Liver (tissue), 9 donors: ENCODE data around the gene OSGEP. TPM values are rescaled to one million over a fixed set of nuclear protein-coding genes. Genes with fewer than 3 reads are reported as not detected.
A peak's percentile ranks its signal among the peaks of the same experiment; 100 is the strongest.

Experiments
- DNase-seq: peaks from one replicate; pipeline ENCODE4 v3.0.0-alpha.2; 2017; ENCODE audit warnings: low spot score
- H3K27ac ChIP-seq, 2 donors: one replicate each; pipeline ENCODE4 v1.7.0; 2013; ENCODE audit warnings: inconsistent platforms in 2 of 2, low read length in 2 of 2, control low read depth in 1 of 2, low read depth in 1 of 2, mild to moderate bottlenecking in 1 of 2
- H3K27me3 ChIP-seq, 4 donors: one replicate each; pipeline versions ENCODE4 v1.6.1 to v1.7.0; 2013; ENCODE audit warnings: low read length in 3 of 4, inconsistent platforms in 1 of 4, mild to moderate bottlenecking in 1 of 4, moderate library complexity in 1 of 4; ENCODE audit not compliant: control insufficient read depth in 4 of 4, insufficient read depth in 4 of 4
- H3K36me3 ChIP-seq, 4 donors: one replicate each; pipeline versions ENCODE4 v1.6.1 to v1.7.0; 2013; ENCODE audit warnings: low read length in 3 of 4, mild to moderate bottlenecking in 3 of 4, low read depth in 1 of 4, moderate library complexity in 1 of 4; ENCODE audit not compliant: control insufficient read depth in 4 of 4, insufficient read depth in 3 of 4
- H3K4me1 ChIP-seq, 4 donors: one replicate each; pipeline versions ENCODE4 v1.6.1 to v1.7.0; 2013; ENCODE audit warnings: low read length in 3 of 4, mild to moderate bottlenecking in 3 of 4, moderate library complexity in 1 of 4; ENCODE audit not compliant: control insufficient read depth in 4 of 4, insufficient read depth in 4 of 4
- H3K4me3 ChIP-seq, 3 donors: one replicate each; pipeline versions ENCODE4 v1.6.1 to v1.7.0; 2013; ENCODE audit warnings: low read length in 3 of 3, control low read depth in 1 of 3, low read depth in 1 of 3, mild to moderate bottlenecking in 1 of 3
- H3K9ac ChIP-seq, 2 donors: one replicate each; pipeline ENCODE4 v1.7.0; 2013; ENCODE audit warnings: low read length in 2 of 2, mild to moderate bottlenecking in 2 of 2, moderate library complexity in 2 of 2, control low read depth in 1 of 2, low read depth in 1 of 2
- H3K9me3 ChIP-seq, 4 donors: one replicate each; pipeline versions ENCODE4 v1.6.1 to v1.7.0; 2013; ENCODE audit warnings: low read length in 3 of 4; ENCODE audit not compliant: control insufficient read depth in 4 of 4
- CTCF ChIP-seq: fragments of 150-350 bp; IDR thresholded peaks from 2 replicates; pipeline ENCODE4 v1.5.1; 2017; ENCODE audit warnings: improper control_type of control experiment, low read depth, low read length; ENCODE audit not compliant: missing input control
- EGR1 ChIP-seq, 2 donors: IDR thresholded peaks; 2 replicates each; pipeline ENCODE4 v1.6.1; 2016 to 2018; ENCODE audit warnings: antibody characterized with exemption in 2 of 2, low read depth in 2 of 2
- FOXA2 ChIP-seq: IDR thresholded peaks from 2 replicates; pipeline ENCODE4 v1.6.1; 2016; ENCODE audit warnings: antibody characterized with exemption
- GABPA ChIP-seq, 2 donors: IDR thresholded peaks in 1 of 2; conservative IDR thresholded peaks in 1 of 2; 2 replicates each; pipeline ENCODE4 v1.6.1; 2016; ENCODE audit warnings: antibody characterized with exemption in 2 of 2, mild to moderate bottlenecking in 1 of 2, moderate library complexity in 1 of 2
- HNF4A ChIP-seq, 2 donors: conservative IDR thresholded peaks; 2 replicates each; pipeline ENCODE4 v1.6.1; 2016; ENCODE audit warnings: antibody characterized with exemption in 2 of 2, mild to moderate bottlenecking in 2 of 2
- HNF4G ChIP-seq: IDR thresholded peaks from 2 replicates; pipeline ENCODE4 v1.6.1; 2016; ENCODE audit warnings: antibody characterized with exemption
- JUND ChIP-seq, 2 donors: IDR thresholded peaks; 2 replicates each; pipeline ENCODE4 v1.6.1; 2016; ENCODE audit warnings: antibody characterized with exemption in 2 of 2
- MAX ChIP-seq: IDR thresholded peaks from 2 replicates; pipeline ENCODE4 v1.6.1; 2016; ENCODE audit warnings: antibody characterized with exemption
- NR2F2 ChIP-seq: IDR thresholded peaks from 2 replicates; pipeline ENCODE4 v1.6.1; 2016; ENCODE audit warnings: antibody characterized with exemption
- RAD21 ChIP-seq, 2 donors: IDR thresholded peaks; 2 replicates each; pipeline ENCODE4 v1.6.1; 2016; ENCODE audit warnings: antibody characterized with exemption in 2 of 2, mild to moderate bottlenecking in 2 of 2
- REST ChIP-seq: IDR thresholded peaks from 2 replicates; pipeline ENCODE4 v1.6.1; 2016; ENCODE audit warnings: antibody characterized with exemption, mild to moderate bottlenecking
- RXRA ChIP-seq, 2 donors: IDR thresholded peaks; 2 replicates each; pipeline ENCODE4 v1.6.1; 2017 to 2018; ENCODE audit warnings: antibody characterized with exemption in 2 of 2, mild to moderate bottlenecking in 1 of 2
- SP1 ChIP-seq: IDR thresholded peaks from 2 replicates; pipeline ENCODE4 v1.6.1; 2018; ENCODE audit warnings: antibody characterized with exemption, mild to moderate bottlenecking
- TAF1 ChIP-seq: conservative IDR thresholded peaks from 2 replicates; pipeline ENCODE4 v1.6.1; 2016; ENCODE audit warnings: antibody characterized with exemption, mild to moderate bottlenecking
- YY1 ChIP-seq: IDR thresholded peaks from 2 replicates; pipeline ENCODE4 v1.6.1; 2016; ENCODE audit warnings: antibody characterized with exemption, mild to moderate bottlenecking
- ZBTB33 ChIP-seq: IDR thresholded peaks from 2 replicates; pipeline ENCODE4 v1.6.1; 2016; ENCODE audit warnings: antibody characterized with exemption
- WGBS: extraction: QIAGEN DNeasy Blood & Tissue Kit; methylation state at CpG from one replicate; pipeline ENCODE4 v1.1.7; 2013; 5-methylcytosine and 5-hydroxymethylcytosine counted together
- polyA plus RNA-seq, 2 donors: library from polyadenylated mRNA; stranded (reverse) in 1 of 2; unstranded in 1 of 2; fragments of 200-250 nt in 1 of 2; fragments of >200 nt in 1 of 2; fragmentation: Nextera tagmentation in 1 of 2; extraction: Ambion mirVana in 1 of 2; gene quantifications; one replicate each; pipeline versions ENCODE4 v1.2.1 to v1.2.3, GENCODE V29; 2013 to 2015
- total RNA-seq, 2 donors: library from RNA; depleted of rRNA; stranded (reverse); fragments of >200 nt; gene quantifications; one replicate each; pipeline ENCODE4 v1.2.3, GENCODE V29; 2014
- donor health status: healthy.
- donor health status: healthy.
- donor health status: healthy.
- donor health status: healthy.
- donor health status: healthy.

The OSGEP gene
- total and polyA plus RNA-seq, 4 donors = 18.1 to 39.0 (median 24.8) TPM

- Histone ChIP-seq H3K27ac (peak overlapping the region; percentile 71 to 80), H3K27me3 (no peaks in the 10 kb centered on the region), H3K4me1 (peaks cover 6 to 39% (median 33%) of the 10 kb centered on the region in 4 donors), H3K4me3 (peak overlapping the region; percentile 63 to 91 (median 63)), H3K9ac (peak overlapping the region; percentile 51 to 60), H3K36me3 (peaks cover 2 to 13% (median 11%) of the 10 kb centered on the region in 4 donors), H3K9me3 (no peaks in the 10 kb centered on the region)
- under 1% methylated on average over 12 of the region's 12 CpGs for WGBS
- TF ChIP-seq FOXA2 (no peak), HNF4A (conservative IDR thresholded peaks at IDR 0.05) (peak in 1 of 2 donors; percentile 10), MAX (peak; percentile 23), REST (no peak), YY1 (no peak), HNF4G (no peak), NR2F2 (no peak)
- no peak for DNase-seq
These were observed 15.4 kb upstream of the OSGEP start for GRCh38 chr14:20469890-20470602.

- Histone ChIP-seq H3K9me3 (no peaks in the 10 kb centered on the region), H3K4me1 (peaks cover 6 to 39% (median 33%) of the 10 kb centered on the region in 4 donors), H3K27me3 (no peaks in the 10 kb centered on the region), H3K27ac (peak within 1 kb of the TSS; percentile 71 to 80), H3K9ac (peak within 1 kb of the TSS; percentile 42 to 51), H3K4me3 (peak within 1 kb of the TSS; percentile 63 to 91 (median 63)), H3K36me3 (peaks cover 0 to 6% (median 5%) of the 10 kb centered on the region in 4 donors)
- WGBS = under 1% methylated on average over 40 of the region's 40 CpGs
- TF ChIP-seq GABPA (IDR thresholded peaks at IDR 0.05 in 1 of 2, conservative IDR thresholded peaks at IDR 0.05 in 1 of 2) = no peak
- TF ChIP-seq FOXA2 = no peak
- TF ChIP-seq HNF4G = no peak
- peak; percentile 62 for TF ChIP-seq SP1
- peak in 1 of 2 donors; percentile 44 for TF ChIP-seq RAD21 (IDR thresholded peaks at IDR 0.05)
- no peak for TF ChIP-seq ZBTB33
- TF ChIP-seq CTCF = no peak
- TF ChIP-seq TAF1 = peak; percentile 96
- TF ChIP-seq YY1 = peak; percentile 69
- TF ChIP-seq EGR1 (IDR thresholded peaks at IDR 0.05; ENCODE audit: low read depth in 2 of 2) = peak; percentile 23 to 40
- TF ChIP-seq REST = peak; percentile 89
- no peak for TF ChIP-seq JUND (IDR thresholded peaks at IDR 0.05)
- TF ChIP-seq RXRA (IDR thresholded peaks at IDR 0.05) = peak; percentile 13 to 19
- no peak for TF ChIP-seq HNF4A (conservative IDR thresholded peaks at IDR 0.05)
- peak; percentile 47 for TF ChIP-seq MAX
- DNase-seq = peak; percentile 95
These were observed 14.8 kb upstream of the OSGEP start, which contains the start of gene PNP for GRCh38 chr14:20469242-20469889. PNP (plus strand) TSS chr14:20469406; CDS start chr14:20469525, 119 bp downstream.
